ENCODE measurements around the gene ADGRG2. TPM values are rescaled to one million over a fixed set of nuclear protein-coding genes. Genes with fewer than 3 reads are reported as not detected.
"Not testable (repeated sequence)": the region's sequence is repeated elsewhere in the genome, so short reads cannot be mapped to it uniquely, and the experiment has no call there.

ADGRG2 gene
- polyA plus RNA-seq, 1 donor from 2014 or later, result 0.05 TPM

DNA sequence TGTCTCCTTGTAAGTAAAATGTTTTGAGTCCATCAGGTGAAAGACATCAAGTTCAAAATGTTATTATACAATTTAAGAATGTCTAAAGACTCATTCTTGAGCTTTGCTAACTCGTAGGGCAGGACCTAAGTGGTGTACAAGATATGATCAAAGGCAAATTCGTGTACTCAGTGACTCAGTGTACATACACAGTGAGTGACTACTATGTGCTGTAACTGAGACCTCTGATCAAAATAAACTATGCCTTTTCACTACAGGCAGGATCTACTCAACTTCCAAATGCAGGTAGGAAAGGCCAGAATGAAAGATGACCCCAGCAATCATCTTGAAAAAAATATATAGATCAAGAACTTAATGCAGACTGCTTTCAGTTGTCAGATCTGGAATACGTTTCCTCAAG lies 49.9 kb downstream of the ADGRG2 start:
- H3K36me3 ChIP-seq (ENCODE audit: insufficient read depth, low read length), result no peaks in the 10 kb centered on the region
- H3K4me3 ChIP-seq (ENCODE audit: low read length), result no peak overlapping the region
- no peak overlapping the region for H3K27ac ChIP-seq (ENCODE audit: low read length)
- H3F3A ChIP-seq (ENCODE audit: insufficient read depth, low read length, poor library complexity, severe bottlenecking), result no peaks in the 10 kb centered on the region
- TF ChIP-seq POLR2AphosphoS5 (IDR thresholded peaks at IDR 0.05) (no peak), SMC3 (conservative IDR thresholded peaks at IDR 0.05; ENCODE audit: poor library complexity) (no peak), MXI1 (conservative IDR thresholded peaks at IDR 0.05; ENCODE audit: poor library complexity, severe bottlenecking) (no peak)
- H3K4me2 ChIP-seq (ENCODE audit: low read length), result no peak overlapping the region
- H3K79me2 ChIP-seq (replicated peaks; ENCODE audit: insufficient read depth, low read length), result no peaks in the 10 kb centered on the region
- no peak overlapping the region for H3K9ac ChIP-seq (ENCODE audit: low read length)
- H3K9me2 ChIP-seq (ENCODE audit: insufficient read depth, low read length), result no peaks in the 10 kb centered on the region
- H3K9me3 ChIP-seq (ENCODE audit: low read length), result no peaks in the 10 kb centered on the region
- no peaks in the 10 kb centered on the region for H4K20me1 ChIP-seq (ENCODE audit: insufficient read depth)
- no peaks in the 10 kb centered on the region for H3K27me3 ChIP-seq (ENCODE audit: insufficient read depth, low read depth, low read length)
- no peak overlapping the region for H2AFZ ChIP-seq (ENCODE audit: low read depth, low read length)

DNA sequence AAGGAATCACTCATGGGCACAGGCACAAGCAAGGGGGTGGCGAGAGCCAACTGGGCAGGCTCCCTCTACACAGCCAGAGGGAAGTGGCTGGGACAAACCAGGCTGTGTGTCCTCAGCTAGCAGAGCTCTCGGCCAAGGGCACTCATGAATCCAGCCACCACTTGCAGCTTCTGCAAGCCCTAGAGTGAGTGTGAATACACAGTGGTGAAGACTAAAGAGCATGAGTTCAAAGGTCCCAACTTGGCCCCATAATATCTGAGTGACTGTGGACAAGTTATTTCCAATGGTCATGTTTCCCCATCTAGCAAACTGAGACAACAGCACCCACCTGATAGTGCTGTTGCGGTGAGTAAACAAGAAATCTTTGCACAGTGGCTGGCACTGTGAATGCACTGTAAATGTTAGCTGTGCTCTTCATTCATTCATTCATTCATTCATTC lies 51.7 kb downstream of the ADGRG2 start:
- no peaks in the 10 kb centered on the region for H3K36me3 ChIP-seq (ENCODE audit: insufficient read depth, low read length)
- H3F3A ChIP-seq (ENCODE audit: insufficient read depth, low read length, poor library complexity, severe bottlenecking), result no peaks in the 10 kb centered on the region

DNA sequence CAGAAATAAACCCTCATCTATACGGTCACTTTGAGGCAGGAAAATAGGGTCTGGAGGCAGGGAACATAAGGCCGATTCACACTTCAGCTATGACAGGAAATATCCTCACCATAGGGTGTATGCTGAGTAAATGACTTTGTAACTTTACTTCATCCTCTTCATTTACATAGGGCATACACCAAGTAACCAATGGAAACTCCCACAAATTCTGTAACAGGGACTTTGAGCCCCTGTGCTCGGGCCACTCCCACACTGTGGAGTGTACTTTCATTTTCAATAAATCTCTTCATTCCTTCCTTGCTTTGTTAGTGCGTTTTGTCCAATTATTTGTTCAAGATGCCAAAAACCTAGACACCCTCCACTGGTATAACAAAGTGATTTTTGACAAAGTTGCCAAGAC lies 55.3 kb downstream of the ADGRG2 start:
- not testable (repeated sequence) for H3F3A ChIP-seq (ENCODE audit: insufficient read depth, low read length, poor library complexity, severe bottlenecking); H3K9me2 ChIP-seq (ENCODE audit: insufficient read depth, low read length); H3K4me2 ChIP-seq (ENCODE audit: low read length); H3K36me3 ChIP-seq (ENCODE audit: insufficient read depth, low read length); H3K27ac ChIP-seq (ENCODE audit: low read length); H3K4me3 ChIP-seq (ENCODE audit: low read length); H2AFZ ChIP-seq (ENCODE audit: low read depth, low read length); H4K20me1 ChIP-seq (ENCODE audit: insufficient read depth); H3K9ac ChIP-seq (ENCODE audit: low read length); H3K9me3 ChIP-seq (ENCODE audit: low read length); H3K79me2 ChIP-seq (replicated peaks; ENCODE audit: insufficient read depth, low read length); H3K27me3 ChIP-seq (ENCODE audit: insufficient read depth, low read depth, low read length)

More for the DNA sequence above, 51.7 kb downstream of the ADGRG2 start:
- Histone ChIP-seq H3K4me2 (ENCODE audit: low read length) (no peak overlapping the region), H3K9me3 (ENCODE audit: low read length) (no peaks in the 10 kb centered on the region), H3K27ac (ENCODE audit: low read length) (no peak overlapping the region), H3K9me2 (ENCODE audit: insufficient read depth, low read length) (no peaks in the 10 kb centered on the region), H3K79me2 (replicated peaks; ENCODE audit: insufficient read depth, low read length) (no peaks in the 10 kb centered on the region), H3K4me3 (ENCODE audit: low read length) (no peak overlapping the region), H3K9ac (ENCODE audit: low read length) (no peak overlapping the region), H4K20me1 (ENCODE audit: insufficient read depth) (no peaks in the 10 kb centered on the region), H2AFZ (ENCODE audit: low read depth, low read length) (no peak overlapping the region), H3K27me3 (ENCODE audit: insufficient read depth, low read depth, low read length) (no peaks in the 10 kb centered on the region)
- TF ChIP-seq MXI1 (conservative IDR thresholded peaks at IDR 0.05; ENCODE audit: poor library complexity, severe bottlenecking), result no peak
- no peak for TF ChIP-seq EP300 (conservative IDR thresholded peaks at IDR 0.05; ENCODE audit: poor library complexity, severe bottlenecking)
- TF ChIP-seq SMC3 (conservative IDR thresholded peaks at IDR 0.05; ENCODE audit: poor library complexity), result no peak
- TF ChIP-seq RAD21 (conservative IDR thresholded peaks at IDR 0.05), result no peak
- no peak for TF ChIP-seq POLR2AphosphoS5 (IDR thresholded peaks at IDR 0.05)
- TF ChIP-seq EZH2 (IDR thresholded peaks at IDR 0.05; ENCODE audit: borderline replicate concordance, insufficient read depth, low read length, poor library complexity, severe bottlenecking), result no peak
- TF ChIP-seq, protein P1, sequence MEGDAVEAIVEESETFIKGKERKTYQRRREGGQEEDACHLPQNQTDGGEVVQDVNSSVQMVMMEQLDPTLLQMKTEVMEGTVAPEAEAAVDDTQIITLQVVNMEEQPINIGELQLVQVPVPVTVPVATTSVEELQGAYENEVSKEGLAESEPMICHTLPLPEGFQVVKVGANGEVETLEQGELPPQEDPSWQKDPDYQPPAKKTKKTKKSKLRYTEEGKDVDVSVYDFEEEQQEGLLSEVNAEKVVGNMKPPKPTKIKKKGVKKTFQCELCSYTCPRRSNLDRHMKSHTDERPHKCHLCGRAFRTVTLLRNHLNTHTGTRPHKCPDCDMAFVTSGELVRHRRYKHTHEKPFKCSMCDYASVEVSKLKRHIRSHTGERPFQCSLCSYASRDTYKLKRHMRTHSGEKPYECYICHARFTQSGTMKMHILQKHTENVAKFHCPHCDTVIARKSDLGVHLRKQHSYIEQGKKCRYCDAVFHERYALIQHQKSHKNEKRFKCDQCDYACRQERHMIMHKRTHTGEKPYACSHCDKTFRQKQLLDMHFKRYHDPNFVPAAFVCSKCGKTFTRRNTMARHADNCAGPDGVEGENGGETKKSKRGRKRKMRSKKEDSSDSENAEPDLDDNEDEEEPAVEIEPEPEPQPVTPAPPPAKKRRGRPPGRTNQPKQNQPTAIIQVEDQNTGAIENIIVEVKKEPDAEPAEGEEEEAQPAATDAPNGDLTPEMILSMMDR (IDR thresholded peaks at IDR 0.05; ENCODE audit: poor library complexity, severe bottlenecking), result no peak
- TF ChIP-seq TAF1 (IDR thresholded peaks at IDR 0.05; ENCODE audit: low read depth), result no peak
- TF ChIP-seq, protein P2, sequence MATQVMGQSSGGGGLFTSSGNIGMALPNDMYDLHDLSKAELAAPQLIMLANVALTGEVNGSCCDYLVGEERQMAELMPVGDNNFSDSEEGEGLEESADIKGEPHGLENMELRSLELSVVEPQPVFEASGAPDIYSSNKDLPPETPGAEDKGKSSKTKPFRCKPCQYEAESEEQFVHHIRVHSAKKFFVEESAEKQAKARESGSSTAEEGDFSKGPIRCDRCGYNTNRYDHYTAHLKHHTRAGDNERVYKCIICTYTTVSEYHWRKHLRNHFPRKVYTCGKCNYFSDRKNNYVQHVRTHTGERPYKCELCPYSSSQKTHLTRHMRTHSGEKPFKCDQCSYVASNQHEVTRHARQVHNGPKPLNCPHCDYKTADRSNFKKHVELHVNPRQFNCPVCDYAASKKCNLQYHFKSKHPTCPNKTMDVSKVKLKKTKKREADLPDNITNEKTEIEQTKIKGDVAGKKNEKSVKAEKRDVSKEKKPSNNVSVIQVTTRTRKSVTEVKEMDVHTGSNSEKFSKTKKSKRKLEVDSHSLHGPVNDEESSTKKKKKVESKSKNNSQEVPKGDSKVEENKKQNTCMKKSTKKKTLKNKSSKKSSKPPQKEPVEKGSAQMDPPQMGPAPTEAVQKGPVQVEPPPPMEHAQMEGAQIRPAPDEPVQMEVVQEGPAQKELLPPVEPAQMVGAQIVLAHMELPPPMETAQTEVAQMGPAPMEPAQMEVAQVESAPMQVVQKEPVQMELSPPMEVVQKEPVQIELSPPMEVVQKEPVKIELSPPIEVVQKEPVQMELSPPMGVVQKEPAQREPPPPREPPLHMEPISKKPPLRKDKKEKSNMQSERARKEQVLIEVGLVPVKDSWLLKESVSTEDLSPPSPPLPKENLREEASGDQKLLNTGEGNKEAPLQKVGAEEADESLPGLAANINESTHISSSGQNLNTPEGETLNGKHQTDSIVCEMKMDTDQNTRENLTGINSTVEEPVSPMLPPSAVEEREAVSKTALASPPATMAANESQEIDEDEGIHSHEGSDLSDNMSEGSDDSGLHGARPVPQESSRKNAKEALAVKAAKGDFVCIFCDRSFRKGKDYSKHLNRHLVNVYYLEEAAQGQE (IDR thresholded peaks at IDR 0.05; ENCODE audit: borderline replicate concordance), result no peak
